Hematopoietic multipotent progenitor cell treated with erythropoietin and hydrocortisone succinate and interleukin-3 and kit ligand, for 4 days (in vitro differentiated cells): ENCODE measurements around the gene CCDC71.
A peak's percentile ranks its signal among the peaks of the same experiment; 100 is the strongest.

Experiments used
- DNase-seq: peaks from one replicate; pipeline ENCODE4 v3.0.0-alpha.2; 2015

Gene CCDC71

GRCh38 chr3:49166752-49167556 is 823 bp upstream of the CCDC71 start:
- no peak for DNase-seq

- peak; percentile 15 for DNase-seq
These were observed 979 bp downstream of the CCDC71 start for GRCh38 chr3:49164983-49165720.

- DNase-seq = no peak
These were observed 2.5 kb downstream of the CCDC71 start for GRCh38 chr3:49163609-49164008.

- no peak for DNase-seq
These were observed 3.2 kb downstream of the CCDC71 start for GRCh38 chr3:49162751-49163419.

GRCh38 chr3:49161808-49162530 is 4.2 kb downstream of the CCDC71 start:
- DNase-seq = peak; percentile 53

GRCh38 chr3:49161197-49161596 is 4.9 kb downstream of the CCDC71 start:
- no peak for DNase-seq

- no peak for DNase-seq
These were observed 7.3 kb downstream of the CCDC71 start for GRCh38 chr3:49158792-49159191.

- peak; percentile 80 for DNase-seq
These were observed 7.9 kb downstream of the CCDC71 start for GRCh38 chr3:49158103-49158709.

GRCh38 chr3:49157289-49157688 is 8.8 kb downstream of the CCDC71 start:
- no peak for DNase-seq

GRCh38 chr3:49153349-49153912 is 12.7 kb downstream of the CCDC71 start:
- no peak for DNase-seq

- DNase-seq = no peak
These were observed 14.5 kb downstream of the CCDC71 start for GRCh38 chr3:49151610-49152009.

GRCh38 chr3:49148159-49148558 is 18.0 kb downstream of the CCDC71 start:
- DNase-seq = no peak

- DNase-seq = no peak
These were observed 26.1 kb downstream of the CCDC71 start for GRCh38 chr3:49140080-49140479.

- no peak for DNase-seq
These were observed 30.6 kb downstream of the CCDC71 start for GRCh38 chr3:49135499-49135898.

GRCh38 chr3:49134471-49135265 is 31.5 kb downstream of the CCDC71 start:
- peak; percentile 29 for DNase-seq

GRCh38 chr3:49133226-49133951 is 32.7 kb downstream of the CCDC71 start:
- DNase-seq = peak; percentile 76

GRCh38 chr3:49132437-49133225 is 33.5 kb downstream of the CCDC71 start, which contains the start of gene LAMB2:
Gene LAMB2 (minus strand): TSS chr3:49133050. CDS start chr3:49132867, 183 bp downstream.
- peak; percentile 61 for DNase-seq

GRCh38 chr3:49132073-49132436 is 34.1 kb downstream of the CCDC71 start:
- no peak for DNase-seq

GRCh38 chr3:49131576-49131975 is 34.6 kb downstream of the CCDC71 start:
- DNase-seq = no peak

- DNase-seq = no peak
These were observed 35.1 kb downstream of the CCDC71 start for GRCh38 chr3:49131040-49131439.
